ENCODE data around the gene ZDHHC4. TPM values are rescaled to one million over a fixed set of nuclear protein-coding genes. Genes with fewer than 3 reads are reported as not detected.

Gene ZDHHC4
- total RNA-seq, 1 experiment from 2014 or later, result 62.0 TPM

DNA sequence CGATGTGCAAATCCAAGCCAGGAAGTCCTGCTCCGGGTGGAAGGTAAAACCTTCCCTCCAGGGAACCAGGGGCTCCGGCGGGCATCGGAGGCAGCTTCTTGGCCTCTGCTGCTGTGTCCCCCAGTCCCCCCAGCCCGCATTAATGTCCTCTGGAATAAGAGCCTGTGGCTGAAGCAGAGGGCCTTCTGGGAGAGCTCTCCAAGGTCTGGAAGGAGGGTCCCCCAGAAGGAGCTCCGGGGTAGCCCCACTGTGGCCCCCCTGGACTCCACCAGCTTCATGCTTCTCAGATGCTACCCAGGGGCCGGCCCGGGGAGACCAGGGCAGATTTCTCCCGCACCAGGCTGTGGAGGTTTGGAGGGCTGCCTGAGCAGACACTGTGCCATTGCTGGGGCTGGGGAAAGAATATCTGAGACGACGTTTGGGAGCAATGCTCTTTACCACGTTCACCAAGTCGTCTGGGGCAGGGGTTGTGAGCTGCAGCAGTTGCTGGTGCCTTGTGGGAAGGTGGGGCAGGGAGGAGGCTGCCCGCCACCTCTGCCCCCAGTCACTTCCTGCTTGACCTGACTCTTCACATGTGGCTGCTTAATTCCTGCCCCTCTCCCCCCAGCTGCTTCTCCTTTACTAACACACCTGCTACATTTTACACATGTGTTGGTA lies 46.5 kb downstream of the ZDHHC4 start:
- Histone ChIP-seq H3K27ac (ENCODE audit: insufficient read length, low read depth, low read length) (no peak overlapping the region), H3K79me2 (ENCODE audit: insufficient read depth, low read length) (no peaks in the 10 kb centered on the region), H3K18ac (ENCODE audit: insufficient read length, low read depth, low read length) (no peak overlapping the region), H3K79me1 (ENCODE audit: insufficient read depth, low read depth, low read length, poor library complexity, severe bottlenecking) (no peaks in the 10 kb centered on the region), H4K20me1 (ENCODE audit: control insufficient read depth, insufficient read depth, insufficient read length) (no peaks in the 10 kb centered on the region), H4K91ac (ENCODE audit: insufficient read length, low read depth, low read length) (no peak overlapping the region), H4K8ac (replicated peaks; ENCODE audit: insufficient read length, low read depth, low read length) (no peak overlapping the region), H2BK12ac (ENCODE audit: insufficient read length, low read depth, low read length) (no peak overlapping the region), H2BK20ac (ENCODE audit: low read depth, low read length, poor library complexity, severe bottlenecking) (no peak overlapping the region), H3K4ac (ENCODE audit: low read depth, low read length) (no peak overlapping the region), H3K9ac (ENCODE audit: extremely low read depth, insufficient read length, low read length) (no peak overlapping the region), H3K9me3 (ENCODE audit: control insufficient read depth, low read depth, low read length) (no peaks in the 10 kb centered on the region), H3K23me2 (ENCODE audit: insufficient read length, low read depth, low read length, poor library complexity, severe bottlenecking) (no peaks in the 10 kb centered on the region), H3K27me3 (ENCODE audit: insufficient read depth, low read length) (no peaks in the 10 kb centered on the region), H3T11ph (ENCODE audit: low read length) (no peak overlapping the region), H3K56ac (ENCODE audit: insufficient read length, low read depth, low read length) (no peak overlapping the region), H2AFZ (ENCODE audit: low read length) (no peak overlapping the region), H3K4me2 (ENCODE audit: insufficient read depth, insufficient read length, low read length) (no peak overlapping the region), H2BK15ac (ENCODE audit: low read depth, low read length) (no peak overlapping the region), H2BK5ac (ENCODE audit: insufficient read length, low read length) (no peak overlapping the region), H3K14ac (ENCODE audit: insufficient read depth, low read length) (no peak overlapping the region), H2BK120ac (ENCODE audit: low read depth, low read length, poor library complexity, severe bottlenecking) (no peak overlapping the region), H3K4me1 (ENCODE audit: insufficient read depth, low read length) (no peaks in the 10 kb centered on the region), H4K5ac (ENCODE audit: insufficient read length, low read depth, low read length) (no peak overlapping the region), H3K23ac (ENCODE audit: insufficient read length, low read depth, low read length) (no peak overlapping the region), H2AK5ac (ENCODE audit: insufficient read length, low read length) (no peak overlapping the region)
- TF ChIP-seq, protein P1, sequence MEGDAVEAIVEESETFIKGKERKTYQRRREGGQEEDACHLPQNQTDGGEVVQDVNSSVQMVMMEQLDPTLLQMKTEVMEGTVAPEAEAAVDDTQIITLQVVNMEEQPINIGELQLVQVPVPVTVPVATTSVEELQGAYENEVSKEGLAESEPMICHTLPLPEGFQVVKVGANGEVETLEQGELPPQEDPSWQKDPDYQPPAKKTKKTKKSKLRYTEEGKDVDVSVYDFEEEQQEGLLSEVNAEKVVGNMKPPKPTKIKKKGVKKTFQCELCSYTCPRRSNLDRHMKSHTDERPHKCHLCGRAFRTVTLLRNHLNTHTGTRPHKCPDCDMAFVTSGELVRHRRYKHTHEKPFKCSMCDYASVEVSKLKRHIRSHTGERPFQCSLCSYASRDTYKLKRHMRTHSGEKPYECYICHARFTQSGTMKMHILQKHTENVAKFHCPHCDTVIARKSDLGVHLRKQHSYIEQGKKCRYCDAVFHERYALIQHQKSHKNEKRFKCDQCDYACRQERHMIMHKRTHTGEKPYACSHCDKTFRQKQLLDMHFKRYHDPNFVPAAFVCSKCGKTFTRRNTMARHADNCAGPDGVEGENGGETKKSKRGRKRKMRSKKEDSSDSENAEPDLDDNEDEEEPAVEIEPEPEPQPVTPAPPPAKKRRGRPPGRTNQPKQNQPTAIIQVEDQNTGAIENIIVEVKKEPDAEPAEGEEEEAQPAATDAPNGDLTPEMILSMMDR (conservative IDR thresholded peaks at IDR 0.05), result no peak
- Mint-ChIP-seq H3K27ac (0 out of 7 replicates have a peak overlapping the region, but pooled peaks of 1 of the 3 experiments have one; percentile 53), H3K4me1 (no peaks in the 10 kb centered on the region; a peak in 1 of 4 replicates), H3K36me3 (ENCODE audit: insufficient read depth in 1 of 3, low read depth in 3 of 3) (peaks cover 16 to 26% (median 19%) of the 10 kb centered on the region in 3 experiments), H3K9me3 (no peaks in the 10 kb centered on the region; a peak in 1 of 5 replicates), H3K4me3 (peak overlapping the region in 1 of 2 experiments; percentile 38; a peak in 2 of 5 replicates), H3K27me3 (ENCODE audit: low read depth) (no peaks in the 10 kb centered on the region)
- no CpG with 5 or more reads among the region's 15 CpGs for WGBS (ENCODE audit: extremely low coverage, insufficient read length, low lambda C conversion rate)
- no peak for DNase-seq
